Measurements from ENCODE around the gene PHF20. TPM values are rescaled to one million over a fixed set of nuclear protein-coding genes. Genes with fewer than 3 reads are reported as not detected.
"Not testable (repeated sequence)": the region's sequence is repeated elsewhere in the genome, so short reads cannot be mapped to it uniquely, and the experiment has no call there.

PHF20 gene
- polyA plus RNA-seq, 4 donors = 37.6 to 42.8 (median 42.0) TPM

DNA sequence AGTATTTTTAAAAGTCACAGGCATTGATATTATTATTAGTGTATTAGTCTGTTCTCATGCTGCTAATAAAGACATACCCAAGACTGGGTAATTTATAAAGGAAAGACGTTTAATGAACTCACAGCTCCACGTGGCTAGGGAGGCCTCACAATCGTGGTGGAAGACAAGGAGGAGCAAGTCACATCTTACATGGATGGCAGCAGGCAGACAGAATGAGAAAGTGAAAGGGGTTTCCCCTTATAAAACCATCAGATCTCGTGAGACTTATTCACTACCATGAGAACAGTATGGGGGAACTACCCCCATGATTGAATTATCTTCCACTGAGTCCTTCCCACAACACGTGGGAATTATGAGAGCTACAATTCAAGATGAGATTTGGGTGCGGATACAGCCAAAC lies 187.5 kb downstream of the PHF20 start:
- not testable (repeated sequence) for DNase-seq (ENCODE audit: low read depth in 4 of 4, low spot score in 3 of 4)

DNA sequence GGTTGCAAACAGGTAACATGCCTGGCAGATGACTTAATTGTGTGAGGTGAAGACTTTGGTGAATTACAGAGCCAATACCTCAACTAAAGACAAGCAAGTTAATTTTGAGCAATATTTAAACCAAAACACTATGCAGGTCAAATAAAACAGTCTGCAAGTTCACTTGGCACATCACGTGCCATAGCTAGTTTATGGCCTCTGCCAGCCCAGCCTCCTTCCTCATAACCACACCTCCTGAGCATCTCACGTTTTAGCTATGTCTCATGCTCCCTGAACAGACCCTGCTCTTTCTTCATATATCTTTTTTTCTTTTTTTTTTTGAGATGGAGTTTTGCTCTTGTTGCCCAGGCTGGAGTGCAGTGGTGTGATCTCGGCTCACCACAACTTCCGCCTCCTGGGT lies 192.1 kb downstream of the PHF20 start:
- no peak for DNase-seq (ENCODE audit: low read depth in 4 of 4, low spot score in 3 of 4)

DNA sequence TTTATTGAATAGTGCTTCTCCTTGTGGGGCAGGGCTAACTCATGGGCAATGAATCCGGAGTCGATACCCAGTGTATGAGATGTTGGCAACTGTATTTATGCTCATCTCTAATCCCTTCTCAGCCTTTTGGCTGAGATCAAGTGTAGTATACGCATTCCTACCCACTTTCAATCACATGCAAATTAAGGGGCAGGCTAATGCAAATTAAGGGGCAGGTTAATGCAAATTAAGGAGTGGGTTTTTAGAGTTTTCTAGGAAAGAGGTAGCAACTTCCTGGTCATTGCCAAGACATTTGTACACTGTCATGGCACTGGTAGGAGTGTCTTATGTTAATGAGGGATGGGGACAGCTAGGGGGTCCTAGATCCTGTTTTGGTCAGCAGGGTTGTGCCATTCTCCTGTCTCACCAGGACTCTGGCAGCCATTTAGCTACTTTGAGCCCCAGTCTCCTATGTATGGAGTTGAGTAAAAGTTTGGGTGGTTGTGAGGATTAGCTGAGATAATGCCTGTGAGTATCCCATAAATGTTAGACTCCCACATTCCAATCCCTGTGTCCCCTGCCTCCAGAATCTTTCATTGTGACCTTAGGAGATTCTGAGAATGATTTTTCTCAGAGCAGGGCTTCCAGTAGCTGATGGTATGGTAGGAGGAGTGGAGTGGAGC lies 196.3 kb downstream of the PHF20 start, which contains the start of gene CNBD2:
CNBD2 (plus strand) TSS at position 612 of the 662 bp plus-strand sequence. CDS start 173 bp downstream, outside the sequence.
- no peak for DNase-seq (ENCODE audit: low read depth in 4 of 4, low spot score in 3 of 4)

DNA sequence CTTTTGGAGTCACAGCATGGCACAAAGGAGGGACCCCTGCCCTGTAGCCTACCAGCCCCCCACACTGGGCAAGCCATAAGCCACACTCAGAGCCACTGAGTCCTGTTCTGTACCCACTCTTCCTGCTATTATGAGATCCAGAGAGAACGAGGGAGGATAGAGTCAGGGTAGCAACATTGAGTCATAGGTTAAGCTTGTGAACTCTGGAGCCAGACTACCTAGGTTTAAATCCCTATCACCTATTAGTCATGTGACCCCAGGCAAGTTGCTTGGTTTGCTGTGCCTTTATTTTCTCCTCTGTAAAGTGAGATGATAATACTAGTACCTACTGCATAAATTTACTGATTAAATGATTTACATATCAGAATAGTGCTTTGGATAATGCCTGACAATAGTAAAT lies 197.1 kb downstream of the PHF20 start:
- DNase-seq (ENCODE audit: low read depth in 4 of 4, low spot score in 3 of 4) = no peak

DNA sequence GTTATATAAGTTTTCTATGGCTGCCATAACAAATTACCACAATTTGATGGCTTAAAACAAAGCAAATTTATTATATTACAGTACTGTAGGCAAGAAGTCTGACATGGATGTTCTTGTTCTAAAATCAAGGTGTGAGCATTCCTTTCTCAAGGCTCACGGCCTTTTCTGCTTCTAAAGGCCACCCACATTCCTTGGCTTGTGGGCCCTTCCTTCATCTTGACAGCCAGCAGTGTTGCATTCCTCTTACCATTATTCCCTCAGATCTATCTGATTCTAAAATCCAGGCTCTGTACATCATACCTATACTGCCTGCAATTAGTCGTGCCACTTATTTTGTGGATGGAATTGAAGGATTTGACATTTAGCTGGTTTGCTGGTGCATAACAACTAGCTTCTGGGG lies 200.2 kb downstream of the PHF20 start:
- DNase-seq (ENCODE audit: low read depth in 4 of 4, low spot score in 3 of 4) = no peak

DNA sequence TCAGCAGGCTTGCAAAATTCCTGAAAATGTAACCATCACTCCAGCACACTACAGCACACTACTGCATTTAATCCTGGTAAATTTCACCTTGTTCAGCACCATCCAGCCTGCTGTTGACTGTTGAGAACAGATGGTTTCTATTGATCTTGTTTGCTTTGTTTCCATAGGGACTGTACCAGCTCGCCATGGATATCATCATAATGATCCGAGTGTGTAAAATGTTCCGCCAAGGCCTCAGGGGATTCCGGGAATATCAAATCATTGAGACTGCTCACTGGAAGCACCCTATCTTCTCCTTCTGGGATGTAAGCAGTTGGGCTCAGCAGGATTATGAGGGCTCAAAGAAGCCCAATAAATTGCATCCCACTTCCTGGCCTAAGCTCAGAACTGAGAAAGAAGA lies 200.6 kb downstream of the PHF20 start:
- no peak for DNase-seq (ENCODE audit: low read depth in 4 of 4, low spot score in 3 of 4)

DNA sequence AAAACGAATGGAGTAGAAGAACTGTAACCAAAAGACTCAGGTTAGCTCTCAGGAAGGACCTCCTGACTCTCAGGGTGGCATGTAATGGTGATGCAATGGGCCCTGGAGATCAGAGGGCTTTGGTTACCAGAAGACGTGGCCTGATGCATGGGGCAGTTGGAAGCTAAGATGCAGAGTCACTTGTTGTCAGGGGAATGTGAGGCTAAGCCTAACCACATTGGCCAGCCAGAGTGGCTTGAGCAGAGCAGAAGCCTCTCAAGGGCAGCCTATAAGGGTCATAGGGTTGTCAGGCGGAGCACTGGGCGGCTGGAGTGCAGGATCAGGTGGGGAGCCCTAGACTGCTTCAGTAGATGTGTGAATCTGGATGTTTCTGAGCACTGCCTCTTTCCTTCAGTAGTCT lies 202.4 kb downstream of the PHF20 start:
- DNase-seq (ENCODE audit: low read depth in 4 of 4, low spot score in 3 of 4) = no peak

DNA sequence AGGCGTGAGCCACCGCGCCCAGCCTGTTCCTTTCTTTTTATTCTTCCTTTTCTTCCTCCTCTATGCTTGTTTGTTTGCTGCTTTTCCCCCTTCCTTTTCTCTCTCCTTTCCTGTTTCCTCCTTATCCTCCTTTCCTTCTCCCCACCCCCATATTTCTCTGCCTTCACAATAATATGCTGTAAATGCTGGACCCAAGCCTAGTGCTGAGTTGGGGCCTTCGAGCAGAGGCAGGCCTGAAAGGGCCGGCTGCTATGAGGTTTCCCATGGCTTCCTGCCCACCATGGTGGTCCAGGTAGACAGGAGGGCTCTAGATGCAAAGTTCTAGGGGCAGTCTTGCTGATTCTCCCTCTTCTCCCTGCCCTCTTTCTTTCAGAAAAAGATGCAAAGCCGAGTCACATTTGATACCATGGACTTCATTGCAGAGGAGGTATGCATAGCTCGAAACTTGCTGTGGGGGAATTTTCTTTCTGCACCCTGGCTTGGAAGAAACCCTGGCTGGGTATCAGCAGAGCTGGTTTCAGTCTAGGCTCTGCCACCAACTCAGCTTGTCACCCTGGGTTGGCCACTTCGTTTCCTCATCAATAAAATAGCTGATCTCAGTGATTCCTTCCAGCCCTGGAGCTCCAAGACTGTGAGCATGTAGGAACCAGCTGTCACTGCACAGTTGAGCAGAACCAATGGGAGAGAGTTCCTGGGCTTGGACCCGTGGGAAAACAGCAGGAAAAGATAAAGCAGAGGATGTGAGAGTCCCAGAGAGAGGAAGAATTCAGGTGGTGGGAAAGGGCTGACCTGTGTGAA lies 204.0 kb downstream of the PHF20 start:
- DNase-seq (ENCODE audit: low read depth in 4 of 4, low spot score in 3 of 4) = no peak

DNA sequence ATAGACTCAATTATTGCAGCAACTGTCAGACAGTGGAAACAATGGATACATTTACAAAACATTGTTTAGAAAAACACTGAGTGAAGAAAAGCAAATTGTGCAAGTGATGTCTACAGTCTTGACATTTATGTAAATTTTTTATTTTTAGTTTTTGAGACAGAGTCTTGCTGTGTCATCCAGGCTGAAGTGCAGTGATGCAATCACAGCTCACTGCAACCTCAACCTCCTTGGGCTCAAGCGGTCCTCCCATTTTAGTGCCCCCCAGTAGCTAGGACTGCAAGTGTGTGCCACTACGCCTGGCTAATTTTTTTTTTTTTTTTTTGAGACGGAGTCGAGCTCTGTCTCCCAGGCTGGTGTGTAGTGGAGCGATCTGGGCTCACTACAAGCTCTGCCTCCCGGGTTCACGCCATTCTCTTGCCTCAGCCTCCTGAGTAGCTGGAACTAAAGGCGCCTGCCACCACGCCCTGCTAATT lies 206.3 kb downstream of the PHF20 start:
- DNase-seq (ENCODE audit: low read depth in 4 of 4, low spot score in 3 of 4) = no peak

DNA sequence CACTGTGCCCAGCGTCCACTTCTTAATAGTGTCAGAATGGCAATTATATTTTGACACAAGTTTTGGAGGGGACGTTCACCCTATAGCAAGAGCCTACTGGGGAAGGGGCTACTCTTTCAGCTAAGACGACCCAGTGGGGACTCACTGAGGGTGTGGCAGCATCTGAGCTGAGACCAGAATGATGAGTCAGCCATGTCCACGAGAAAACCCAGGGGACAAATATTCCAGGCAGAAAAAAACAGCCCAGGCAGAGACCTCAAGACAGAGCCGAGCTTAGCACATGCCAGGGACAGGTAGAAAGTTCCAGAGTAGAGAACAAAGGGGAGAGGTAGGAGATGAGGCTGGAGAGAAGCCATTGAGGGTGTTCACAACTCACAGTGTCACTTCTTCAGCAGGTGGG lies 207.7 kb downstream of the PHF20 start:
- DNase-seq (ENCODE audit: low read depth in 4 of 4, low spot score in 3 of 4) = no peak

DNA sequence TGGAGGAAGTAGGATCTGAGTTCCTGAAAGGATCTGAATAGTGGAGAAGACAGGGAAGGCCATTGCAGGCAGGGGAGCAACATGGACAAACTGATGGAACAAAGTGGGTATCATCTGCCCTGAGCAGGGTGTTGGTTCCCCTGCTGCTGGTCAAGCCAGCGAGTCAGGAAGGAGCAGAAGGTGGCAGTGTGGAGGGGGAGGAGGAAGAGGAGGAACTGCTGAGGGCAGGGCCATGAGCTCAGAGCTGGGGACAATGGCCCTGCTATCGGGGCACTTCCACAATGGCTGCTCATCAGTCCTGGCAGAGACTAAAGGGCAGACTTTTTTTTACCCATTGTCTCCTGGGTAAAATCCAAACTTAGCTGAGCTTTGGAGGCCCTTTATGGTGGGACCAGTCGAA lies 210.2 kb downstream of the PHF20 start:
- DNase-seq (ENCODE audit: low read depth in 4 of 4, low spot score in 3 of 4) = no peak

DNA sequence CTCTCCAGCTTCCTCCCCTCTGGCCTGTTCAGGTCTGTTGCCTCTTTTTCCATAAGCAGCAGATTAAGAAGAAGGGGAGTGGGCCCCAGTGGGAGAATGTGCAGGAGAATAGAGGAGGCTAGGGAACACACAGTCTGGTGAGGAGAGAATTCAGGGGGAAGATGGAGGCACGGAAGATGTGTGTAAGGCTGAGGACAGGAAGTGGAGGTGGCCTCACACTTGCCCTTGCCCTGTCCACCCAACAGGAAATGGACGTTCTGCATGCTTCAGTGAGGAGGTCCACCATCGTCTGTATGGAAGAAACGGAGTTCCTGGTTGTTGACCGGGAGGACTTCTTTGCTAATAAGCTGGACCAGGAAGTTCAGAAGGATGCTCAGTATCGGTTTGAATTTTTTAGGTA lies 212.6 kb downstream of the PHF20 start:
- no peak for DNase-seq (ENCODE audit: low read depth in 4 of 4, low spot score in 3 of 4)

DNA sequence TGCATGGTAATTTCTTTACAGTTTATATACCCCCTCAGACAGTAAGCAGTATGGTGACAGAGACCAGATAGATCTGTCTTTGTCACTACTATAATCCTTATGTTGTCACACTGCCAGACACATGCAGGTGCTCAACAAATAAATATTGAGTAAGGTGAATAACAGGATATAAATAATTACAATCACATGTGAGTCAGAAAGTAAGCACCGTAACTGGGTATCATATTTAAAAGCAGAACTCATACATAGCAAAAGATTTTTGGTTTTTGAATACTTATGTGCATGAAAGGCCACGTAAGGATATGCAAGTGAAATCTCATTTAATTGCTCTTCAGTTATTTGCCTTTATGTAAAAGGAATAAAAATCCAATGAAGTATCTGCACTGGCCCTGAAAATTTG lies 214.0 kb downstream of the PHF20 start:
- DNase-seq (ENCODE audit: low read depth in 4 of 4, low spot score in 3 of 4) = no peak

DNA sequence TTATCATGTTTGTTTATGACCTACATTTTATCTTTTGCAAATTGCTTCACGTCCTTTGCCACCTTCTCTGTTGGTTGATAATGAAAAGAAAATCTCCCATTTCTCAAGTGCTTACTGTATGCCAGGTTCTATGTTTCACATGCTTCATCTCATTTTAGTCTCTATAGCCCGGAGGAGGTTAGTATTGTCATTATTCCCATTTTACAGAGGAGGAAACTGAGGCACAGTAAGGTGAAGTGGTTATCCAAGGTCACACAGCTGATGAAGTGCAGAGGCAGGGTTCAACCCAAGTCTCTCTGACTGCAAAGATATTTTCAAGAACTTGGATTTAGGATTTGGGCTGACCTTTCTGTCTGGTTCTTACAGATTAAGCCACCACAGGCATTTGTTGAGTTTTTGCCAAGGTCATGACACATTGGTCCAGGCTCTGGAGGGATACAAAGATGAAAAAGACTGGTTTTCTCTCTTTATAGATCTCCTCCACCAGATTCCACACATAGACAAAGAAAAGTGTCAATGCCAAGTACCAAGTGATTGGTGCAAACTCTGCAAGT lies 217.2 kb downstream of the PHF20 start:
- DNase-seq (ENCODE audit: low read depth in 4 of 4, low spot score in 3 of 4) = no peak

DNA sequence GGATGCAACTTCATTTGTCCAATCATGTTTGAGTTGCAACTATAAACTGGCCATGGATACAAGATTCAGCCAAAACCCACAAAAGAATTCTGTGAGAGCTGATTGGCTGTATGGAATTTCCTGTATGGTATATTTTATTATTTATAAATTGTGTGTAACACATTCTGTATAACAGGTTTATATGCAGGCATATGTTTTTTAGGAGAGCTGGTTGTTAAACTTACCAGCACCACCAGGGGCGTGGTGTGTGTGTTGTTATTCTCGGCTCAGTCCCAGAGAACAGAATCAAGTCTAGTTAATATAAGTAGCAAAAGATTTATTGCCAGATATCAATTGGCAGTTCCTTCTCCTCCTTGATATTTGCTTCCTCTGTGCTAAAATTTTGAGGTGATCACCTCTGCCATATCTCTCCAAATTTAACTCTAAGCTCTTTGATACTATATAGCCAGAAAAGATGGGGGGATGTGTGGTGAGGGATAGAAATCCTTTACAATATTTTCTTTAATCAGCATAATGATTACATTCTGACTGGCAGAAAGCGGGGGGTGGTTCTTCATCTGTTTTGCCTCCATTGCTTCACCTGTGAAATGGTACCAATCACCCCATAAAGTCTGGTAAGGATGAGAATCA lies 219.4 kb downstream of the PHF20 start:
- peak in 1 of 4 donors; percentile 6 for DNase-seq (ENCODE audit: low read depth in 4 of 4, low spot score in 3 of 4)

DNA sequence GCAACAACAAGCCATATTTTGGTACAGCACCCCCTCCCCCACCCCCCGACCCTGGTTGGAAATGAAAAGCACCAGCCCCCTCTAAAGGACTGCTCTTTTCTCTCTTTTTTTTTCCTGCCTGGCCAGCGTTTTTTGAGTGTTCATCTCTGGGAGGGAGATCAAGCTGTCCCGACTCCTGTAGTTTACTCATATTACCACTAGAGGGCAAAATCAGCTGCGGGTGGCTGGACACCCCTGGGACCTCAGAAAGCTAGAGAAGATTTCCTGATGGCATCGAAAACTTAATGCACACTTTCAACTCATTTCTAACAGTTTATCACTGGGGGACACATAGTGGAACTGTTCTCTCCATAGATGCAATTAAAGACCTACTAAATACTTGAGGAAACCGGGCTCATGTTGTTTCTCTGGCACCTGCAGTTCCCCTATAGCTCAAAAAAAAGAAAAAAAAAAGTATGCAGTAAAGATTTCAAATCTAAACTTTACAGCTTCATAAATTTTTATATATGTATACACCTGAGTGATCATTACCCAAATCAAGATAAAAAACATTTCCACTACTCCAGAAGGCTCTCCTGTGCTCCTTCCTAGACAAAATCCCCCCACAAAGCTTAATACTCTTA lies 221.0 kb downstream of the PHF20 start:
- DNase-seq (ENCODE audit: low read depth in 4 of 4, low spot score in 3 of 4) = peak; percentile 43 to 57 (median 55)

DNA sequence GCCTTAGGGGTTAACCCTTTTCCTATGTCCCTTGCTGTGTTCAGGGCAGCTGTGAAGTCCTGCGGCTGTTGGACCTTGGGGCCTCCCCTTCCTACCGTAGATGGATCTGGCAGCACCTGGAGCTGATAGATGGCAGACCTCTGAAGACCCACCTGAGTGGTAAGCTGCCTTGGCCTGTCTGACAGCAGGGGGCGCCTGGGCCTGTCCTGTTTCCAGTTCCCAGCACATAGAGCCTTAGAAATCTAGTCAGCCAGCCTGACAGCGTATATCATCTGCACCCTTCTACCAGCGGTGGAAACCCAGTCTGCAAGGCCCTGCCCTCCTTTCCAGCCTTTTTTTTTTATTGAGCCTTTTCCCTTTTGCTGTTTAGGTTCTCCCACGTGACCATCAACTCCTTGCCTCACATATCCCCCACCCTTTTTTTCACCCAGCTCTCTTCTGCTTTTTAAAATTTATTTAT lies 223.2 kb downstream of the PHF20 start:
- DNase-seq (ENCODE audit: low read depth in 4 of 4, low spot score in 3 of 4) = peak; percentile 65 to 71 (median 68)

DNA sequence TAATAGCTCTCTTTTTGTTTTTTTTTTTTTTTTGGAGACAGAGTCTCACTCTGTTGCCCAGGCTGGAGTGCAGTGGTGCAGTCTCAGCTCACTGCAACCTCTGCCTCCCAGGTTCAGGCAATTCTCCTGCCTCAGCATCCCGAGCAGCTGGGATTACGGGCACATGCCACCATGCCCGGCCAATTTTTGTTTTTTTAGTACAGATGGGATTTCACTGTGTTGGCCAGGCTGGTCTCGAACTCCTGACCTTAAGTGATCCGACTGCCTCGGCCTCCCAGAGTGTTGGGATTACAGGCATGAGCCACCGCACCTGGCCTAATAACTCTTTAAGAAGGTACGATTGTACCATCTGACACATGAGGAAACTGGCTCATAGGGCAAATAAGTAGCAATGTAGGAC lies 224.7 kb downstream of the PHF20 start:
- not testable (repeated sequence) for DNase-seq (ENCODE audit: low read depth in 4 of 4, low spot score in 3 of 4)

Measured in right renal pelvis (tissue), 4 donors.